A172 (cell line): ENCODE measurements around the gene ATP6V1A. TPM values are rescaled to one million over a fixed set of nuclear protein-coding genes. Genes with fewer than 3 reads are reported as not detected.

Experiments used
- DNase-seq: peaks from one replicate; pipeline ENCODE4 v3.0.0-alpha.2; 2015; ENCODE audit warnings: low spot score
- total RNA-seq: library from RNA; depleted of rRNA; stranded (reverse); fragments of >200 nt; shearing (Covaris generic); gene quantifications from 2 replicates; pipeline ENCODE4 v1.2.3, GENCODE V29; 2014; rRNA removed

ATP6V1A gene
- 109 and 111 TPM in 2 replicates for total RNA-seq

DNA sequence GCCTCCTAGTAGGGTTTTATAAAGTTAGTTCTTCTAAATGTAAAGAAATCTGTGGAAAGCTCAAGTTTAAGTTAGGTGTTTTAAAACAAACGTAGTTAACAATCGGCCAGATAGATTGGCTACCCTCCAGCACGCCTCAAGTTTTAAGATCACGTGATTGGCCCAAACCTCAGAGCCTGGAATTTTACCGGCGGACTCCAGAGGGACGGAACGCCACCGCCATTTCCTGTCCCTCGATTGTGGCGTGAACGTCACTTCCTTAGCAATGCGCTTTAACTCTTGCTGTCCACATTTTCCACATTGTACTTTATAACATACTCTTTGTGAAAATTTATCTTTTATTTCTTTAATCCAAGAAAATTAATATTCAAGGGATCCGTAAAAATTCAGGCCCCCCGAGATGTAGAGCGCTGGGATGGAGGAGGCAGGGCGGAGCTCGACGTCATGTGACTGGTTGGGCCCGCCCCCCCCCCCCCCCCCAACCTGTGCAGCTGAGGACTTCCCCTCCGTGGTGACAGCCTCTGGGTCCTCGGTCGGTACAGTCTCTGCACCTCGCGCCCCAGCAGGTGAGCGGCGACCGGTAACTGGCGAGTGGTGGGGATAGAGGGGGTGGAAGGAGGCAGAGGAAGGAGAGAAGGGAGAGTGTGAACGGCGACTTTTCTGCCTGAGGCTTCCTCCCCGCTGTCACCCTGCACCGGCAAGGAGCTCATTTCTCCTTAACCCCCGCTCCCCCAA is at the start of gene ATP6V1A:
Gene ATP6V1A, plus strand, starts transcription at position 488 of the 735 bp plus-strand sequence. CDS start 31,719 bp downstream, outside the sequence.
- peak; percentile 94 for DNase-seq

GRCh38 chr3:113697500-113698090 is 49.2 kb upstream of the ATP6V1A start:
- DNase-seq: no peak

GRCh38 chr3:113698213-113698742 is 48.6 kb upstream of the ATP6V1A start:
- no peak for DNase-seq

GRCh38 chr3:113698956-113699355 is 47.9 kb upstream of the ATP6V1A start:
- DNase-seq: no peak

DNA sequence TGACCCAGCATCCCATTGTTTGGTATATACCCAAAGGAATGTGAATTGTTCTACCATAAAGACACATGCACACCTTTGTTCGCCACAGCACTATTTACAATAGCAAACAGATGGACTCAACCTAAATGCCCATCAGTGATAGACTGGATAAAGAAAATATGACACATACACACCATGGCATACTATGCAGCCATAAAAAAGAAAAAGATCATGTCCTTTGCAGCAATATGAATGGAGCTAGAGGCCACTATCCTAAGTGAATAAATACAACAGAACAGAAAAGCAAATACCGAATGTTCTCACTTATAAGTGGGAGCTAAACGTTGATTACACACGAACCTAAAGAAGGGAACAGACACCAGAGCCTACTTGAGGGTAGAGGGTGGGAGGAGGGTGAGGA is 39.0 kb upstream of the ATP6V1A start:
- DNase-seq: no peak

DNA sequence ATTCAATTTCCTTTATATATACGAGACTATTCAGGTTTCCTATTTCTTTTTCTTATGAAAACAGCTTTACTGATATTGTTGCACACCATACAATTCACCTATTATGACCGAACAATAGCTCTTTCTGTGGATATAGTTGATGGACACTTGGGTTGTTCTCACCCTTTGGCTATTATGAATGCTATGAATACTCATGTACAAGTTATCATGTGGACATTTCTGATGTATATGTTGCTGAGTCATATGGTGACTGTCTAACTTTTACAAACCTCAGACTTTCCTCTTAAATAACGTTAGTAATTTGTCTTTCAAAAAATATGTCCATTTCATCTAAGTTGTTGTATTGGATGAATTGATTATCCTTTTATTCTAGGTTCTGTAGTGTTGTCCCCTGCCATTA is 34.7 kb upstream of the ATP6V1A start:
- DNase-seq: no peak

- no peak for DNase-seq
These were observed 32.1 kb upstream of the ATP6V1A start for GRCh38 chr3:113714702-113715101.

DNA sequence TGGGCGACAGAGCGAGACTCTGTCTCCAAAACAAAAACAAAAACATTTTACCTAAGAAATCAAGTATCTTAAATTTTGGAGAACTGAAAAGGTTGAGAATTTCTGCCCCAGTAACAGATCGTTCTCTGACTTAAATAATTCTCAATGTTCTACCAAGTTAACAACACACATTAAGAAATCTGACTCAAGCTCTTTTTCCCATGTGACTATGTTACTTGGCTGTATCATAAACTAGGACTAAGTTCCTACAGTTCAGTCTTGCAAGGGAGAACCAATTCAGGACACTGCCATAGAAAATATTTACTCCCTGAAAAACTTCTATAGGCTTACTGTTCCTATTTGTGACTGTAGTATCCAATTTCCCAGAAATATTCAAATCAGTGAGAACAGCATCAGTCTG is 29.5 kb upstream of the ATP6V1A start:
- no peak for DNase-seq

DNA sequence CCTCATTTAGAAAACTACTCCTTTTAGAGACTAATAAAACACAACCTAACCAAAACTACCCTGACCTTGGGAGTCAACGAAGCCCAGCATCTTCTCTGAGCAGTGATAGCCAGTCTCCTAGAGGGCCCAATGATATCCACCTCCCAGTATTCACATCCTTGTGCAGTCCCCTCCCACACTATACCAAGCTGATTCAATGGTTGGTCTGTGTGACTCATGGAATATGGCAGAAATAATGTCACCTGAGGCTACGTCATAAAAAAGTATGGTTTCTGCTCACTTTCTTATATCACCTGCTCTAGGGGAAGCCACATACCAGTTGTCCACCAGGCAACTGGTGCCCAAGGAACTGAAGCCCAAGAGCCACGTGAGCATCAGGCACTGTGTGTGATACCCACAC is 29.0 kb upstream of the ATP6V1A start:
- no peak for DNase-seq

GRCh38 chr3:113719294-113719693 is 27.5 kb upstream of the ATP6V1A start:
- no peak for DNase-seq

DNA sequence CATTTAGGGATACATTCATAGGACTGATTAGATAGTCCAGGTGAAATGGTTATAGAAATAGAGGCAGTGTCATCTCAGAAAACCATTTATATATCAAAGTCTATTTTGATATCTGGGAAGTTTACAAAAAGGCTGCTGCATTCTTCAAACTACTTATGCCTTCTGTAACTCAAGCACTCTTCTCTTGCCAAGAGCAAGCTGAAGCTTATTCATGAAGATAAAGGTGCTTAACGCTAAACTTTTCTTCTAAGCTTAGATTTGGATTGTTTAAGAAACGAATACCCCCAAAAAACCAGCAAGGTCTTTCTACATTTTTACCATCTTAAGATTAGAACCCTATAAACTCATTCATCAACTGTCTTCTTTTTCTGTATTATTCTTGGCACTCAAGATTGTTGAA is 27.1 kb upstream of the ATP6V1A start:
- DNase-seq: no peak

GRCh38 chr3:113721636-113722035 is 25.2 kb upstream of the ATP6V1A start:
- DNase-seq: no peak

- DNase-seq: no peak
These were observed 18.2 kb upstream of the ATP6V1A start for GRCh38 chr3:113728661-113729060.

- no peak for DNase-seq
These were observed 16.3 kb upstream of the ATP6V1A start for GRCh38 chr3:113730550-113730949.

DNA sequence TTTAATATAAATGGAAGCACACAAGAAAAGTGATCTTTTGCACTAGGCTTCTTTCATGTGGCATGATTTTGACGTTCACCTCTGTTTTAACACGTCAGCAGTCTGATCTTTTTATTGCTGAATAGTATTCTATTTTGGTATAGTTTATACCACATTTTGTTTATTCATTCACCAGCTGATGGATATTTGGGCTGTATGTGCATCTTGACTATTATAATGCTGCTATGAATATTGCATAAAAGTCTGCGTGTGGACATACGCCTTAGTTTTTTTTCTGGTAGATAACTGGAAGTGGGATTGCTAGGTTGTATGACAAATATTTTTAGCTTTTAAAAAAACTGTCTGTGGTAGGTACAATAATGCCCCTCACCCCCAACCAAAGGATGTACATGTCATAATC is 15.1 kb upstream of the ATP6V1A start:
- no peak for DNase-seq

- DNase-seq: peak; percentile 42
These were observed 10.2 kb upstream of the ATP6V1A start for GRCh38 chr3:113736548-113737089.

- DNase-seq: no peak
These were observed 5.7 kb upstream of the ATP6V1A start for GRCh38 chr3:113741086-113741485.

GRCh38 chr3:113741620-113742019 is 5.2 kb upstream of the ATP6V1A start:
- DNase-seq: no peak

DNA sequence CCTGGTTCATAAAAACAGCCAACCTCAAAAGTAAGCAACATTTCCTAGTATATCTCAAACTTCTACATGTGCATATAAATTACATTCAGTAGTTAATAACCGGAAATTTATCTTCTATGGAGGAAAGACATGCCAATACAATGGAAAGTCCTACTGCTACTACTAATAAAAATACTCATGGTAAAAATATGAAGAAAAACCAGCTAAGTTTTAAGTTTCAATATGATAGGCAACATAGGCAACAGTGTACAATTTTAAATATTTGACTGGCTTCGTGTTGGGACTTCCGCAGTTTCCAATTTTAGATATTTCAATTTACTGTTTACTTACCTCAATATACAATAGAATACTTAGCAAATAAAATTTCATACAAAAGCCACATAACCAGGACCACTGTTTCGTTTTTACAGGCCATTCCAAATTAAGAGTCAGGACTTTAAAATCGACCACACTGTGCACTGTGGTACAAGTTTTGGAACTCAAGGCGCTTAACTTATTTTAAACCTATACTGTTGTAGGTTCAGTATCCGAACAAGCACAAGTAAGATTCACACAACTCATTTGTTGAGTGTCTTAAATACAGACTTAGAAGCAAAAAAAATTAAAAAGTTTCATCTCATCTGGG is 3.7 kb upstream of the ATP6V1A start:
- DNase-seq: no peak

- peak; percentile 95 for DNase-seq
These were observed 1.7 kb upstream of the ATP6V1A start for GRCh38 chr3:113744941-113745755.

DNA sequence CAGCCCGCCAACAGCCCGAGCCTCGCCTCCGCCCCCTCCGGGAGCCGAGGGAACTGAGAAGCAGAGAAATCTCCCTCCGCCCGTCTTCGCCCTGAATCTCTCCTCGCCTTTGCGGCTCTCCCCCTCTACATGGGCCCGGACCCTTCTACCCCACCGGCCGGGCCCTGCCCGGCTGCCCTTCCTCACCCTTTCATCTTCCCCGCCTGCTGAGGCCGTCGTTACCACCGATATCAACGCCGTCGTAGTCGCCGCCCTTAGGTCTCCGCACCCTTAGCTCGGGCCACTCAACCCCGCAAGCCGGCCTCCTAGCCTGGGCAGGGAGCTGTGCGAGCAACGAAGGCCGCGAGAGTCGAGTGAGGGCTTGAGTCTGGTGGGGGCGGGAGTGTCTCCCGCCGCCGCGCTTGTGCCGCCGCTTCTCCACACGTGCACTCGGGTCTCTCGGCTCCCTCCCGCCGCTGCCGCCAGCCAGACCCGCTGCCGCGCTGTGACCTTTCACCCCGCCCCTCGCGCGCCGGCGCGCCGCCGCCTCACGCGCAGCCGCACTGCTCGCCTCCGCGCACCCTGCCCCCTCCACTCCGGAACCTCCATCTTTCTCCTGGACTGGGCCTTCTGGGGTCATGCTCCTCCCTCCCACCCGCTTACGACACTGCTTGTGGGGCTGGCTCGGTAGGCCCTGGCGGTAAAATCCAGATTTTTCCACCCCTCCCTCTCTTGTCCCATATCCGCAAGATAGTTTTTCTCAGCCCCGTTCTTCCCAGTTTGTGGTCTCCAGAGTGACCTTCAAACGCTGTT is 883 bp upstream of the ATP6V1A start, which contains the start of gene NAA50:
Gene NAA50, minus strand, starts transcription at position 494 of the 792 bp plus-strand sequence. Its CDS starts 300 bp downstream, at position 194.
- peak; percentile 79 for DNase-seq
